Peyer's patch (tissue), 4 donors: ENCODE measurements around the gene RAPGEF3.

Experiments used
- CTCF ChIP-seq, 6 experiments: fragments of 450-650 bp in 4 of 6; fragments of 200-600 bp in 2 of 6; sonication (generic) in 1 of 6; IDR thresholded peaks; one replicate each; pipeline ENCODE4 v1.5.1; 2017 to 2019; ENCODE audit warnings: antibody characterized with exemption in 6 of 6, mild to moderate bottlenecking in 3 of 6, moderate library complexity in 1 of 6
- POLR2A ChIP-seq, 2 donors: fragments of 450-650 bp; IDR thresholded peaks; one replicate each; pipeline ENCODE4 v1.5.1; 2017; ENCODE audit warnings: antibody characterized with exemption in 2 of 2, mild to moderate bottlenecking in 2 of 2, moderate library complexity in 2 of 2

- TF ChIP-seq POLR2A (IDR thresholded peaks at IDR 0.05) = no peak
- TF ChIP-seq CTCF (IDR thresholded peaks at IDR 0.05) = no peak
Measured at GRCh38 chr12:47752552-47752951, 6.1 kb downstream of the RAPGEF3 start.
